Measurements from ENCODE around the gene PMFBP1. TPM values are rescaled to one million over a fixed set of nuclear protein-coding genes. Genes with fewer than 3 reads are reported as not detected.

Gene PMFBP1
- total and polyA plus RNA-seq, 10 of the 15 experiments (the other 5 are each of a cell fraction or from before 2014, with no cell fraction given): 0.40 to 2.3 (median 1.1) TPM

DNA sequence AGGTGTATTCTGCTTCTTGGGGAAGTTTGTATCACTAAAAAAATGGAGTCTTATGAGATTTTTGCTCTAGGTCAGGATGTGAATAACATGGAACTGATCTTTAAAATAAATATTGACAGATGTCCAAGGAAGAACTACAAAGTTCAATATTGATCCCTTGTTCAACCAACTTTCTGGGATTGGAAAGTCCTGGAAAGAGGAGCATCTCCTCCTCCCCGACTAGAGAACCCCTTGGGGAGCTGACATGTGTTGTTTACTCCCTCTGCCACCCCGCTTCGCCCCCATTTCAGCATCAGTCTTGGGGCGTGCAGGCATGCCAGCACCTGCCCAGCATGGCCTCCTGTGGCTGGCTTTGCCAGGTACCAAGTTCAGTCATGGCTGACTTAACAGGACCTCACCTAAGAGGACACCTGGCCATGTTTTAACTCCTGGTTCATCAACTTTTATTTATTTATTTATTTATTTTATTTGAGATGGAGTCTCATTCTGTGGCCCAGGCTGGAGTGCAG lies 33.8 kb downstream of the PMFBP1 start (continued):
- TF ChIP-seq, protein P1, sequence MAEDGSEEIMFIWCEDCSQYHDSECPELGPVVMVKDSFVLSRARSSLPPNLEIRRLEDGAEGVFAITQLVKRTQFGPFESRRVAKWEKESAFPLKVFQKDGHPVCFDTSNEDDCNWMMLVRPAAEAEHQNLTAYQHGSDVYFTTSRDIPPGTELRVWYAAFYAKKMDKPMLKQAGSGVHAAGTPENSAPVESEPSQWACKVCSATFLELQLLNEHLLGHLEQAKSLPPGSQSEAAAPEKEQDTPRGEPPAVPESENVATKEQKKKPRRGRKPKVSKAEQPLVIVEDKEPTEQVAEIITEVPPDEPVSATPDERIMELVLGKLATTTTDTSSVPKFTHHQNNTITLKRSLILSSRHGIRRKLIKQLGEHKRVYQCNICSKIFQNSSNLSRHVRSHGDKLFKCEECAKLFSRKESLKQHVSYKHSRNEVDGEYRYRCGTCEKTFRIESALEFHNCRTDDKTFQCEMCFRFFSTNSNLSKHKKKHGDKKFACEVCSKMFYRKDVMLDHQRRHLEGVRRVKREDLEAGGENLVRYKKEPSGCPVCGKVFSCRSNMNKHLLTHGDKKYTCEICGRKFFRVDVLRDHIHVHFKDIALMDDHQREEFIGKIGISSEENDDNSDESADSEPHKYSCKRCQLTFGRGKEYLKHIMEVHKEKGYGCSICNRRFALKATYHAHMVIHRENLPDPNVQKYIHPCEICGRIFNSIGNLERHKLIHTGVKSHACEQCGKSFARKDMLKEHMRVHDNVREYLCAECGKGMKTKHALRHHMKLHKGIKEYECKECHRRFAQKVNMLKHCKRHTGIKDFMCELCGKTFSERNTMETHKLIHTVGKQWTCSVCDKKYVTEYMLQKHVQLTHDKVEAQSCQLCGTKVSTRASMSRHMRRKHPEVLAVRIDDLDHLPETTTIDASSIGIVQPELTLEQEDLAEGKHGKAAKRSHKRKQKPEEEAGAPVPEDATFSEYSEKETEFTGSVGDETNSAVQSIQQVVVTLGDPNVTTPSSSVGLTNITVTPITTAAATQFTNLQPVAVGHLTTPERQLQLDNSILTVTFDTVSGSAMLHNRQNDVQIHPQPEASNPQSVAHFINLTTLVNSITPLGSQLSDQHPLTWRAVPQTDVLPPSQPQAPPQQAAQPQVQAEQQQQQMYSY (CRISPR knock-in tag; IDR thresholded peaks at IDR 0.05): no peak
- TF ChIP-seq SPI1 (IDR thresholded peaks at IDR 0.05; ENCODE audit: borderline replicate concordance, insufficient read depth, low read depth, low read length) (no peak), ESRRA (IDR thresholded peaks at IDR 0.05; ENCODE audit: low read length) (no peak), SP1 (IDR thresholded peaks at IDR 0.05; ENCODE audit: low read depth, low read length) (no peak), HDAC2 (IDR thresholded peaks at IDR 0.05) (no peak), CHD2 (IDR thresholded peaks at IDR 0.05; ENCODE audit: borderline replicate concordance, low read depth, low read length) (no peak)

DNA sequence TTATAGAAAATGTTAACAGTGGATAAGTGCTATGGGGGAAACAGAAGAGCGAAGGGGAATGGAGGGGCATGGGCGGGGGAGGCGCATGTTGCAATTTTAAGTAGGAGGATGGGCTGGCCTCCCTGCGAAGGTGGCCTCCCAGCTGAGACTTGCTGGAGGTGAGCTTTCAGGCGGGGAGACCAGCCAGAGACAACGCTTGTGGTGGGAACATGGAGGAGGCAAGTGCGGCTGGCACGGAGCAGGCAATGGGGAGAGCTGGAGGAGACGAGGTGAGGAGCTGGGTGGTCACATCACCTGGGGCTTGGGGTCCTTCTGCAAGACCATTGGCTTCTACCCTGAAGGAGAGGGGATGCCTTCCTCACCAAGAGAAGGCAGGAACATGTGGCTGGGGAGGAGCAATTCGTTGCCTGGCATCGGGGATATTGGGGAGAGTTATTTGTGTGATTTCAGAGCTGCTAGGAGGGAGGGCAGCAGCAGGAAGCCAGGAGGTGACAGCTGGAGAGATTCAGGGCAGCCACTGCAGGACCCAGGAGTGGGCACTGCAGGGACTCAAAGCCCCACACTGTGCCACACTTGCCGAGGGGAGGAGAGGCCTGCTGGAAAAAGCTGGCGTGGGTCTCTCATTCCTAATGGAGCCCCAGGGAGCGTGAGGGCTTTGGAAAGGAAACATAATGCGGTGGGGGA lies 34.4 kb downstream of the PMFBP1 start:
- WGBS (ENCODE audit: insufficient coverage, insufficient replicate concordance, low lambda C conversion rate, missing lambda C conversion rate): 69% methylated on average over 15 of the region's 15 CpGs
- no peak overlapping the region for H2AFZ ChIP-seq (ENCODE audit: control insufficient read depth, low read depth, low read length)
- no peak for ATAC-seq
- no peaks in the 10 kb centered on the region for H4K20me1 ChIP-seq (ENCODE audit: control insufficient read depth, insufficient read depth)
- in situ Hi-C loops (cut with MboI) (no loop called here), intact Hi-C loops (cut with micrococcal nuclease; ENCODE audit: unreplicated experiment) (no loop called here)
- no peak for FAIRE-seq
- H3K27ac ChIP-seq (ENCODE audit: control insufficient read depth, insufficient read depth): no peak overlapping the region
- no peak for DNase-seq (ENCODE audit: low read depth, low spot score)
- no TSS peak for BruUV-seq (replicated peaks)
- no peaks in the 10 kb centered on the region for H3K4me1 ChIP-seq (ENCODE audit: control insufficient read depth, insufficient read depth, low read length)
- ChIA-PET CTCF (no interaction called here), POLR2A (no interaction called here), RAD21 (ENCODE audit: unreplicated experiment) (no interaction called here), SMC1A (ENCODE audit: uncharacterized antibody, unreplicated experiment) (no interaction called here)
- no peaks in the 10 kb centered on the region for H3K27me3 ChIP-seq (replicated peaks in 1 of 2; ENCODE audit: control insufficient read depth in 2 of 2, insufficient read depth in 2 of 2, low read length in 1 of 2)
- H3K79me2 ChIP-seq (ENCODE audit: control insufficient read depth, insufficient read depth, low read length): no peaks in the 10 kb centered on the region
- no peak overlapping the region for H3K4me3 ChIP-seq
- H3K36me3 ChIP-seq (ENCODE audit: control insufficient read depth in 2 of 2, insufficient read depth in 2 of 2, low read length in 1 of 2): no peaks in the 10 kb centered on the region
- H3K9me3 ChIP-seq (replicated peaks; ENCODE audit: control insufficient read depth, insufficient read depth, low read length): no peaks in the 10 kb centered on the region
- no peak overlapping the region for H3K4me2 ChIP-seq (ENCODE audit: control insufficient read depth, insufficient read depth)
- H3K9ac ChIP-seq (ENCODE audit: control insufficient read depth, insufficient read depth, low read length): no peak overlapping the region
- TF ChIP-seq IKZF1 (conservative IDR thresholded peaks at IDR 0.05) (no peak), YY1 (IDR thresholded peaks at IDR 0.05; ENCODE audit: low read depth, low read length) (no peak), BCL11A (IDR thresholded peaks at IDR 0.05; ENCODE audit: low read depth, low read length) (no peak), NFXL1 (IDR thresholded peaks at IDR 0.05; ENCODE audit: borderline replicate concordance) (no peak), STAT1 (conservative IDR thresholded peaks at IDR 0.05) (no peak), RUNX3 (IDR thresholded peaks at IDR 0.05; ENCODE audit: low read length) (no peak)
- TF ChIP-seq, protein P2, sequence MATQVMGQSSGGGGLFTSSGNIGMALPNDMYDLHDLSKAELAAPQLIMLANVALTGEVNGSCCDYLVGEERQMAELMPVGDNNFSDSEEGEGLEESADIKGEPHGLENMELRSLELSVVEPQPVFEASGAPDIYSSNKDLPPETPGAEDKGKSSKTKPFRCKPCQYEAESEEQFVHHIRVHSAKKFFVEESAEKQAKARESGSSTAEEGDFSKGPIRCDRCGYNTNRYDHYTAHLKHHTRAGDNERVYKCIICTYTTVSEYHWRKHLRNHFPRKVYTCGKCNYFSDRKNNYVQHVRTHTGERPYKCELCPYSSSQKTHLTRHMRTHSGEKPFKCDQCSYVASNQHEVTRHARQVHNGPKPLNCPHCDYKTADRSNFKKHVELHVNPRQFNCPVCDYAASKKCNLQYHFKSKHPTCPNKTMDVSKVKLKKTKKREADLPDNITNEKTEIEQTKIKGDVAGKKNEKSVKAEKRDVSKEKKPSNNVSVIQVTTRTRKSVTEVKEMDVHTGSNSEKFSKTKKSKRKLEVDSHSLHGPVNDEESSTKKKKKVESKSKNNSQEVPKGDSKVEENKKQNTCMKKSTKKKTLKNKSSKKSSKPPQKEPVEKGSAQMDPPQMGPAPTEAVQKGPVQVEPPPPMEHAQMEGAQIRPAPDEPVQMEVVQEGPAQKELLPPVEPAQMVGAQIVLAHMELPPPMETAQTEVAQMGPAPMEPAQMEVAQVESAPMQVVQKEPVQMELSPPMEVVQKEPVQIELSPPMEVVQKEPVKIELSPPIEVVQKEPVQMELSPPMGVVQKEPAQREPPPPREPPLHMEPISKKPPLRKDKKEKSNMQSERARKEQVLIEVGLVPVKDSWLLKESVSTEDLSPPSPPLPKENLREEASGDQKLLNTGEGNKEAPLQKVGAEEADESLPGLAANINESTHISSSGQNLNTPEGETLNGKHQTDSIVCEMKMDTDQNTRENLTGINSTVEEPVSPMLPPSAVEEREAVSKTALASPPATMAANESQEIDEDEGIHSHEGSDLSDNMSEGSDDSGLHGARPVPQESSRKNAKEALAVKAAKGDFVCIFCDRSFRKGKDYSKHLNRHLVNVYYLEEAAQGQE (IDR thresholded peaks at IDR 0.05; ENCODE audit: low read depth, low read length): no peak
- TF ChIP-seq, protein P3, sequence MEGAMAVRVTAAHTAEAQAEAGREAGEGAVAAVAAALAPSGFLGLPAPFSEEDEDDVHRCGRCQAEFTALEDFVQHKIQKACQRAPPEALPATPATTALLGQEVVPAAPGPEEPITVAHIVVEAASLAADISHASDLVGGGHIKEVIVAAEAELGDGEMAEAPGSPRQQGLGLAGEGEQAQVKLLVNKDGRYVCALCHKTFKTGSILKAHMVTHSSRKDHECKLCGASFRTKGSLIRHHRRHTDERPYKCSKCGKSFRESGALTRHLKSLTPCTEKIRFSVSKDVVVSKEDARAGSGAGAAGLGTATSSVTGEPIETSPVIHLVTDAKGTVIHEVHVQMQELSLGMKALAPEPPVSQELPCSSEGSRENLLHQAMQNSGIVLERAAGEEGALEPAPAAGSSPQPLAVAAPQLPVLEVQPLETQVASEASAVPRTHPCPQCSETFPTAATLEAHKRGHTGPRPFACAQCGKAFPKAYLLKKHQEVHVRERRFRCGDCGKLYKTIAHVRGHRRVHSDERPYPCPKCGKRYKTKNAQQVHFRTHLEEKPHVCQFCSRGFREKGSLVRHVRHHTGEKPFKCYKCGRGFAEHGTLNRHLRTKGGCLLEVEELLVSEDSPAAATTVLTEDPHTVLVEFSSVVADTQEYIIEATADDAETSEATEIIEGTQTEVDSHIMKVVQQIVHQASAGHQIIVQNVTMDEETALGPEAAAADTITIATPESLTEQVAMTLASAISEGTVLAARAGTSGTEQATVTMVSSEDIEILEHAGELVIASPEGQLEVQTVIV (IDR thresholded peaks at IDR 0.05; ENCODE audit: borderline replicate concordance, partially characterized antibody): no peak
